ENCODE measurements around the gene NADSYN1.
"Not testable (repeated sequence)": the region's sequence is repeated elsewhere in the genome, so short reads cannot be mapped to it uniquely, and the experiment has no call there.

Gene NADSYN1

DNA sequence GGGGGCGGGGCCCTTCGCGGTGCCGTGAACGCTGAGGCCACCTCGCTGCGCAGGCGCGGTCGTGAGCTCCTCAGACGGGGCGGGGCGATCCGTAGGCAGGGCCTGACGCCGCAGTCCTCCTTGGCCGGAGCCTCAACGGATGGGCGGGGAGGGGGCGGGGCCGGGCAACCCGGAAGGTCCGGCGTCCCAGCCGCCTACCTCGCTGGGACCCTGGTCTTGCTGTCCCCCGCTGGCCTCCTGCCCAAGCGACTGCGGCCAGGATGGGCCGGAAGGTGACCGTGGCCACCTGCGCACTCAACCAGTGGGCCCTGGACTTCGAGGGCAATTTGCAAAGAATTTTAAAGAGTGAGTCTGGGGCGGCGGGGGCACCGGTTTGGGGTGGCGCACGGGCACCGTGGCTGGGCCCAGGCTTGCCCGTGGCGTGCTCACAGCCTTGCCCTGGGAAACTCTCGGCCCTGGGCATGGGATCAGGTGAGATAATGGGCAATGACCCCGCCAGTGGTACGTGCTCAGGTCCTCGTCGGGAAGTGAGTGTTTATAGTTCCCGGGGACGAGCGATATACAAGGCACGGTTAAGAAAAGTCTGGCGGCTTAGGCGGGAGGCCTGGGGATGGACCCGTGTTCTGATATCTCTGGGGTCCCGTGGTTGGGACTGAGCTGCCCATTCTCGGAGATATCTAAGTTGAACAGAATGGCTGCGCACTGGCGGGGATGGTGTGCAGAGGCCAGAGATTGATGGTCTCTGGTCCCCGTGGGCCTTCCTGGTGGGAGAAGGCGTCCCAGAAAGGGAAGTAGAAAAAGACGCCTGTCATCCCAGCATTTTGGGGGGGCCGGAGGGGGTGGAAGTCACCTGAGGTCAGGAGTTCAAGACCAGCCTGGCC is at the start of gene NADSYN1:
Gene NADSYN1, plus strand, starts transcription at position 167 of the 881 bp plus-strand sequence. Its CDS starts 94 bp downstream, at position 261.
- DNase-seq (ENCODE audit: low read depth), result peak; percentile 93

DNA sequence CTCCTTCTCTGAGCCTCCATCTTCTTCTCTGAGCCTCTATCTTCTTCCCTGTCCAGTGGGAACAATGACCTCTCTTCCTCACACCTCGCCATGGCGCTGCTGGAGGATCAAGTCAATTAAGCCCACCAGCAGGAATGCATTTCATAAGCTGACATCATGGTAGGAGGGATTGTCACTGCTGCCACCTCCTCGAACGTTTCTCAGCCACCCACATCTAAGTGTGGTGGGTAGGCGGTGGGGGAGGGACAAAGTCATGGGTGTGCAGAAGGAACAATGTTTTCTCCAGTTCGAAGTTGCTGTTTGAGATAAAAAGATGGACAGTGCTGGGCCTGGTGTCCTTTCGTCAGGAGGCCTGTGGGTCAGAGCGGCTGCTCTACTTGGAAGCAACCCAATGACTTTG is 48.8 kb upstream of the NADSYN1 start:
- no peak for DNase-seq (ENCODE audit: low read depth)

GRCh38 chr11:71406681-71407080 is 46.3 kb upstream of the NADSYN1 start:
- DNase-seq (ENCODE audit: low read depth), result no peak

DNA sequence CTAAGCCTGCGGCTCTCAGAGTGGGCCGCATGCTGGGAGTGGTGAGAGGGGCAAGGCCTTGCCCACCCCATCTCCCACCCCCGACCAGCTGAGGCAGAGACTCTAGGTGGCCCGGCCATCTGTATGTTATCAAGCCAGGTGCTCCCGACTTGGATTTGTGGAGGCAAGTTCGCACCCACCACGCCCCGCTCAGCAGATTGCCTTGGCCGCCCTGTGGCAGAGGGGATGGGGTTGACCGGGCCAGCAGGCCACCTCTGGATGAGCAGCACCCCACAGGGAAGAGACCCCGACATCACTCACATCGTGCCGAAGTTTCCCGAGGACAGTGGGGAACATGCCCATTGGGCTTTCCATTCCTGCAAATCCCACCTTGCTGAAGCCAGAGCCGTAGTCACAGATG is 45.6 kb upstream of the NADSYN1 start:
- no peak for DNase-seq (ENCODE audit: low read depth)

DNA sequence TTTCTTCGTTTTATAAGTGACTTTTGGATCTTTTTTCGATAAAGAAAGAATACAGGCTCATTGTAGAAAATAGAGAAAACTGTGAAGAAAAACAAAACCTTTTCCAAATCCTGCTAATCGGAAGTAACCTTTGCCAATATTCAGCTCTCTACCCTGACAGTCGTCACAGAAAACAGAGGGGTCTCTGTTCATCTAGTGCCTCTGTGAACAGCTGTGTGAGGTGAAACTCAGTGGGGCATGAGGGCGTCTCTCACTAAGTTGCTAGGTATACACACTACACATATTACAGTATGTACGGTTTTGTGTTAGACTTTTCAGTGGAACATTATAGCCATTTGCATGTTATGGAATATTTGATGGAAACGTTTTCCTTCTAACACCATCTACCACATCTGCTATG is 44.2 kb upstream of the NADSYN1 start:
- DNase-seq (ENCODE audit: low read depth), result no peak

DNA sequence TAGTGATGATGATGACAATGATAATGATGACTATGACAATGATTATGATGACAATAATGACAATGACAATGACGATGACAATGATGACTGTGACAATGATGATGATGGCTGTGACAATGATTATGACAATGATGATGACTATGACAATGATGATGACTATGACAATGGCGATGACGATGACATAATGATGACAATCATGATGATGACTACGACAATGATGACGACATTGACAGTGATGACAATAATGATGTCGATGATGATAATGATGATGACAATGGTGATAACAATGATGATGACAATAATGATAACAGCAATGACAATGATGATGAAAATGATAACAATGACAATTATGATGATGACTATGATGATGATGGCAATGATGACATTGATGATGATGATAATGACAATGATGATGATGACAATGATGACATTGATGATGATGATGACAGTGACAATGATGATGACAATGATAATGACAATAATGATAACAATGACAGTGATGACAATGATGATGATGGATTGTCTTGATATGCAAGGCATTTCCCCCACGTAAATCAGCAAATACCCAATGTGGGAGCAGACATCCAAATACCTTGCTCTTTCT is 42.5 kb upstream of the NADSYN1 start:
- no peak for DNase-seq (ENCODE audit: low read depth)

DNA sequence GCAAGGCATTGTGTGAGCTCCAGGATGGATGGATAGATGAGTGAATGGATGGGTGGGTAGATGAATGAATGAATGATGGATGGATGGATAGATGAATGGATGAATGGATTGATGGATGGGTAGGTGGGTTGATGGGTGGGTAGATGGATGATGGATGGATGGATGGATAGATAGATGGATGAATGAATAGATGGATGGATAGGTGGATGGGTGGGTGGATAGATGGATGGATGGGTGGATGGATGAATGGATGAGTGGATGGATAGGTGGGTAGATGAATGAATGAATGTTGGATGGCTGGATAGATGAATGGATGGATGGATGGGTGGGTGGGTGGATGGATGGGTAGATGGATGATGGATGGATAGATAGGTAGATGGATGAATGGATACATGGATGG is 38.4 kb upstream of the NADSYN1 start:
- DNase-seq (ENCODE audit: low read depth), result no peak

DNA sequence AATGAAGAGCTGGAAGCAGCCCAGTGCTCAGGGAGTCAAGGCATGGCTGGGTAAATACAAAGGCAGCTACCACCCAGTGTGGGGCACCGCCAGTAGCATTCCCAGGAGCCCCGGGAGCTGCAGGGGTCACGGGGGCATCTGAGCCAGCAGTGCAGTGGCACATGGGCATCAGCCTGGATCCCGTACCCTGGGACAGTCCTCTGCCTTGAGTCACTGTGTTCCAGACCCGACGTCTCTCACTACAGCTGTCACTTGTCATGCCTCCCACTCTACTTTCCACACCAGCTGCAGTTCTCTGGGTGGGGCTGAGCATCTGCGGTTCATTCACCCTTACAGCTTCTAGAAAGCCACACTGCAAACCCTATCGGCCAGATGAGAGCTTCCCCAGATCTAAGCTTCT is 34.4 kb upstream of the NADSYN1 start:
- DNase-seq (ENCODE audit: low read depth), result no peak

DNA sequence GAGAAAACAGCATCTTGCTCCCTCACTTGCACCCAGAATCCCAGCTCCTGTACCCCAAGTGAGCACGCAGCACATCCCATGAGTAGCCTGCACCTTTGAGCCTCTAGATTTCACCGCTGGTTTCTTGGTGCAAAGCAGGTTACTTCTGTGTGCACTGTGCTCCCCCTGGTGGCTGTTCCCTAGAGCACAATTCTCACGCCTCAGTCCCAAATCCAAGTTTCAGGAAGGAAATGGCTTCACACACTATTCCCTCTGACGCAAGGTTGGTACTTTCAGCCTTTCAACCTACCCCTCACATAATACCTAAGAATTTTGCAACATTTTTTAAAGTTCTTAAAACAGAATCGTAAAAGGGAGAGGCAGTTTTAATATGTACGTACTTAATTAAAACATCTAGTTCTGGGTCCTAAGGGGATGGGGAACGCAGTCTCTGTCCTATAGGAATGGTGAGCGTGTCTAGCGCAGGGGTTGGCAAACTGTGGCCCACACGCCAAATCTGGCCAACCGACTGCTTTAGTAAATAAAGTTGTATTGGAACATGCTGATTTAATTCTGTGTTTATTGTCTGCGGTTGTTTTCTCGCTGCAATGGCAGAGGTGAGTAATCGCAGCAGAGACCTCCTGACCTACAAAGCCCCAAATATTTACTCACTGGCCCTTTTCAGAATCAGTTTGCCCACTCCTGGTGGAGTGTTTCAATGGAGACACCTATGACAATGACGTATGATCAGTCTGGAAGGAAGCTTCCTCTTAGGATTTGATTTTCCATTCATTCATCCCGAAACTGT is 32.4 kb upstream of the NADSYN1 start:
- DNase-seq (ENCODE audit: low read depth), result no peak

- no peak for DNase-seq (ENCODE audit: low read depth)
These were observed 31.5 kb upstream of the NADSYN1 start for GRCh38 chr11:71421392-71421950.

- DNase-seq (ENCODE audit: low read depth), result not testable (repeated sequence)
These were observed 30.7 kb upstream of the NADSYN1 start for GRCh38 chr11:71422318-71422717.

- DNase-seq (ENCODE audit: low read depth), result no peak
These were observed 29.7 kb upstream of the NADSYN1 start for GRCh38 chr11:71423181-71423790.

DNA sequence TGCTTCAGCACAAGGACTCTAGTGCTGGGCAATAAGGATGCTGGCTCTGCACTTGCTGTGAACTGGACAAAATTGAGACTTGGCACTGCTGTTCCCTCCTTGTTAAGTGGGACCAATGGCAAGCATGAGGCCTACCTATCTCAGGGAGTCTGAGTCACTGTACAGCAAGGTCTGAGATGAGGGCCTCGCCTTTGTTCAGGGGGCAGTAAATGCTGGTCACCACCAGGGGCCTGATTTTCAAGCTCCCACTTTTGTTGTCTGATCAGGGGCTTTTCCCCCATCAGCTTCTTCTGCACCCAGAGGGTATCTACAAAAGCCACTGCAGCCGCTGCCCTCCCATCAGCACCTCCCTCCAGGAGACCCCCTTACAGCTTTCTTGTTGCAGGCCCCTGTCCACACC is 27.6 kb upstream of the NADSYN1 start:
- DNase-seq (ENCODE audit: low read depth), result no peak

DNA sequence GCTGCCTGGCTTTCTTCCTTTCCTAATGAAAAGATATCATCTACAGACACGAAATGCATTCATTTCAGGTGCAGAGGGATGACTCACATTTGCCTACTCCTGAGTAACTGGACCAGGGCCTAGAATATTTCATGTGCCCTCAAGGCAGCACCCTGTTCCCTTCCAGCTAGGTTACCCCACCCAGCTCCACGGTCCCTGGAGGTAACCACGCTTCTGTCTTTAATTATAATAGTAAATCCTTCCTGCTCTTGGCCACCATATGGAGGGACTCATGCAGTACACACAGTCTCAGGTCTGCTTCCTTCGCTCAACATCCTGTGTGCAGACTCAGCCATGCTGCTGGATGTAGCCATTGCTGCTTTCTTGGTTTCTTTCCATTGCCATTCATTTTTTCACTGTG is 27.1 kb upstream of the NADSYN1 start:
- DNase-seq (ENCODE audit: low read depth), result no peak

DNA sequence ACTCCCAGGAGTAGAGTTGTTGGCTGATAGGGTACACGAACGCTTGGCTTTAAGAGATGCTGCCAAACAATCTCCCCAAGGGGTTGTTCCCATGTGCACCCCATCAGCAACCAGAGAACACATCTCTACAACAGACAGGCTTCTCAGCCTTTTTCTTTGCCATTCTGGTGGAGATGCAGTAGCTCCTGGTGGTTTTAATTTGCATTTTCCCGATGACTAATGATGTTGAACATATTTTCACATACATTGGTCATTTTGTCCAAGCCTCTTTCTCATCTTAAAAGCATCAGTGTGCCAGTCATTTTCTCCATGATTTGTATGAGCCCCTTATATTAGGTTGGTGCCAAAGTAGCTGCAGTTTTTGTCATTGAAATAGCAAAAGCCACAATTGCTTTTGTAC is 26.6 kb upstream of the NADSYN1 start:
- DNase-seq (ENCODE audit: low read depth), result no peak

- no peak for DNase-seq (ENCODE audit: low read depth)
These were observed 24.1 kb upstream of the NADSYN1 start for GRCh38 chr11:71428861-71429435.

DNA sequence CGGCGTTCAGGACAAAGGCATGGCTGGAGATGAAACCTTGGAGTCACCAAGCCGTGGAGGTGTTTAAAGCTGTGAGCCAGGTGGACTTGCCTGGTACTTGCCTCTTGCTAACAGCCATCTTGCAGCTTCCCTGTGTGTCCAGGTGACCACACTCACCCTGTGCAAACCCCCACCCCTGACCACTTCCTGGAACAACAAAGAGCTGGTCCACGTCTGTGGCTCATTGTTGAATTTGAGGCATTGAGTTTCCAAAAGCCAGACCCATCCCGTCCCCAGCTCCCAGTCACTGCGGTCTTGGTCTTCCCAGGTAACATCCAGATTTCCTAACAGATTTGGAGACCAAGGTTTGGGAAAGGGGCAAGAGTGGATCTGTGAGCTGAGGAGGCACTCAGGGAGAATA is 23.3 kb upstream of the NADSYN1 start:
- DNase-seq (ENCODE audit: low read depth), result no peak

GRCh38 chr11:71430166-71430565 is 22.8 kb upstream of the NADSYN1 start:
- no peak for DNase-seq (ENCODE audit: low read depth)

DNA sequence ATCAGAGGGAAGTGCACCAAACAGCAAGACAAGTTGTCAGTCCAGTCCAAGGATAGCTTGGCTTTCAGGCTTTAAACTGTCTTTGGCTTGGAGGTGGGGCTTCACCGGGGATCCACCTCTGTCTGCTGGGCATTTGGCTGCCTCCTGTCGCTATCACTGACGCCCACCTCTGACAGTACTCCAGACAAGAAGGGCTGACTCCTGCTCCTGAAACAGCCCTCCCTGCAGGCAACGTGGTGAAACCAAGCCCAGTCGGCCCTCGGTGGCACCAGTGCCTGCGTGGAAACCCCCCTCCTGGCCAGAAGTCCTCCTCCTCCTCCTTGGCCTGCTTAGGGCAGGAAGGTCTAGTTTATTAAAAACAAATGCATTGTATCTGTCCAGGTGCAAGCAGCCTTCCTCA is 21.7 kb upstream of the NADSYN1 start:
- no peak for DNase-seq (ENCODE audit: low read depth)

GRCh38 chr11:71432761-71433647 is 20.0 kb upstream of the NADSYN1 start:
- DNase-seq (ENCODE audit: low read depth), result no peak
